GM19238 (cell line): ENCODE measurements around the gene EEF1A2.
A peak's percentile ranks its signal among the peaks of the same experiment; 100 is the strongest.

Experiments used
- DNase-seq: peaks from one replicate; pipeline ENCODE4 v3.0.0; 2011; ENCODE audit warnings: low spot score; ENCODE audit not compliant: insufficient read length

The EEF1A2 gene

DNA sequence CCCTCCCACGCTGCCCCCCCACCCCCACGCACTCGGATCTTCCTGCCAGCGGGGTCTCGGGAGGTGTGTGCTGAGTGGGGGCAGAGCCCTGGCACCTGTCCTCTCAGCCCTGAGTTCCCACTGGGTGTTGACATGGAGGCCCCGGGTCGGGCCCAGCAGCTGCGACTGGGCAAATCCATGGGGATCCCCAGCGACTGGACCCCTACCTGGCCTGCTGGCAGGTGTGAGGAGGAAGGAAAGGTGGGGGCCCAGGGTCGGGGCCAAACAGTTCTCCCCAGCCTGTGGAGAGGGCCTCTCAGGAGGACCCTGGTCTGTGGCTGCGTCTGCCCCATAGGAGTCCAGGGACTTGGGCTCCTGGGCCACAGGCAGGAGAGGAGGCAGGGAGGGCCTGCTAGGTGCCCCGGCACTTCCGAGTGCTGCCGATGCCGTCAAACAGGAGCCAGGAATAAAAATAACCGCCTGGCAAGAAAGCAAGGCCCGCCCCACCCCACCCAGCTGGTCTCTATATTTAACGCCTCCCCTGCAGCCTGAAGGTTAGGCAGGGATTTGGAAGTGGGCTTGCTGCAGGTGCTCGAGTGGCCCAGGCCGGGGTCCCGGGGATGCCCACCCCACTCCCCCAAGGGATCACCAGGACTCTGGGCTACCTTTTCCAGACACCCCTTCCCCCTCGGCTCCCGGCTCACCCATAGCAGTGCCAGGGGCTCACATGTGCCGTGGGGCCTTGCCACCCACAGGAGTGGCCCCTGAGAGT, 1.4 kb upstream of the EEF1A2 start:
- DNase-seq = no peak

DNA sequence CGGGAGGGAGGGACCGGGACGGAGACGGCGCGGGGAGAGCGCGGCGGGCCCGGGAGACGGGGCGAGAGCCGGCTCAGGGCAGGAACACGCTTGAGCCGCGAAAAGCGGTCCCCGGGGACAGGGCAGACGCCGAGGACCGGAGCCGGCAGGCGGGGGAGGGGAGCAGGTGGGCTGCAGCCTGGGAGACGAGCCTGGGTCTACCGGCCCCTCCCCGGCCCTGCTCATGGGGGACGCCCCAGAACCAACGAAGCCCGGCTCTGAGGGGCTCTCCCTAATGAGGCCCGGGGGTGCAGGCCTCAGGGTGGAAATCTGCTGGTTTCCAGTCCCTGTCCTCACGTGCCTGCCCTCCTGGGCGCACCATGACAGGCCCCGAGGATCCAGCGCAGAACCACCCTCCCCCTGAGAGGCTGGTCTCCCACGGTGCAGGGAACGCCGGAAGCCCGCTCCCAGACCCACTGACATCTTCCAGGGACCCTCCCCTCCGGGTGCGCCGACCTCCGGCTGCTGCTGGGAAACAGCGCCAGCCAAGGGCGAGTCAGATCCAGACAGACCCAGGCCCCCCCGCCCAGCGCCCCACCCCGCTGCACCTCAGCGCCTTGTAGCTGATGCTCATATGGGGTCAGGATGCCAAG, 571 bp upstream of the EEF1A2 start:
- DNase-seq = no peak

DNA sequence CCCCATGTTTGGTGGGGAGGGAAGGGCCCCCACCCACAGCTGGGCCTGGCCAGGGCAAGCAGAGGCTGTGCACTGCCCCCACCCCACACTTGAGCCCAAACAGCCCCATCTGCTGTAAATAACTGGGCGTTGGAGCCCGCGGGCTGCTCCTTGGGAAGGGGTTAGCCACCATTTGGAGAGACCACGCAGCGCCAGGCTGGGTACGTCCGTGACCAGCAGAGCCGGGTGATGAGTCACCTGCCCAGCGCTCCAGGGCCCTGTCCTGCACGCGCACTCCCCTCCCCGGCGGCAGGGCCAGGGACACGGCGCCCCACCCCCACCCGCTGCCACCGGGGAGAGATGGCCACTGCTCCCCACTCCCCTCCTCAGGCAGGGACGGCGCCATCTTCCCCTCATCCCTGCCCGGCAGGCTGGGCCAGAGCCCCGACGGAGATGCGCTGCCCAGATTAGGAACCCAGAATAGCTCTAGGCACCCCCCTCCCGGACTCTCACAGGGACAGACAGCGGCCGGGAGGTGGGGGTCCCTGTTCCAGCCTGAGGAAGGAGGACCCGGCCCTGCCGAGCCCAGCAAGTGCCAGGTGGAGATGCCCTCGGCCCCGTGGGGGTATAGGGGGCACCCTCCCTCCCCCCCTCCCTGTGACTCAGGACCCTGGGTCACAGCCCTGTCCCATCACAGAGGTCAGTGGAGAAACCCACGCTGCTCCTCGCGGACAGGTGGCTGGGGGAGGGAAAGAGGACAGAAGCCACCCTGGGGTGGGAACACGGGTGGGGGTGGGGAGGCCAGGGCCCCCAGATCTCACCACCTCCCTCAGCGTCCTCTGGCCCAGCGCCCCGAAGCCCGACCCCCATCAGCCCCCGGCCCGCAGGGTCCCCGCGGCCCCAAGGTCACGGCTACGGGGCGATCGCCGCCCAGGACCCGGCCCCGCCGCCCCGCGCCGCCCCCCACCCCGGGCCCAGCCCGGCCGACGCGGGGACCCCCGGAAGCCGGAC, 642 bp downstream of the EEF1A2 start:
- no peak for DNase-seq

DNA sequence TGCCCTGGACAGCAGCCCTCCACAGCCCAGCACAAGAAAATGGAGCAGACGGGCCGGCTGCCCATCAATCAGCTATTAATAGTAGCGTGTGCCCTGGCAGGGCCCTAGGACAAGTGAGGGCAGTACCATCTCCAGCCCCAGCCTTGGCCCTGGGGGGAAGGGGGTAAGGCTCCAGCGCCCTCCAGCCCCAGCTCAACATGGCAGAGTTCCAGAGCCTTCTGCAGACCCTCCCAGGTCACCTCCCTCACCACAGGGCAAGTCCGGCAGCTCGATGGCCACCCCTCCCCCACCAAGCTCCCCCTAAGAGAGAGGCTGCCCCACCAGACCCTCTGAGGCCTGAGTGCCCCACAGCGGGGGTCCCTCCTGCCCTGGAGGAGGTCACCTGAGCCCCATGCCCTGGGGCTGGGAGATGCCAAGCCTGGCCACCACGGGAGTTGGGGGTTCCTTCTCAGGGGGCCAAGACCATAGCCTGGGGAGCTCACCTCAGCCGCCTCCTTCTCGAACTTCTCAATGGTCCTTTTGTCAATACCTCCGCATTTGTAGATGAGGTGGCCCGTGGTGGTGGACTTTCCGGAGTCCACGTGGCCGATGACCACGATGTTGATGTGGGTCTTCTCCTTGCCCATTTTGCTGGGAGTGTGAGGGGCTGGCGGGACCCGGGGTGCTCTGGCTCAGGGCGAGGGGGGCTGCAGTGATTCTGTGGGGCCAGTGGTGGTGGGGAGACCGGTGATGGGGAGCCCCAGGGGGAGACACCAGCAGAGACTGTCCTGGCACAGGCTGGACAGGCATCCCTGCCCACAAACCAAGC, 1.5 kb downstream of the EEF1A2 start:
- DNase-seq = no peak

DNA sequence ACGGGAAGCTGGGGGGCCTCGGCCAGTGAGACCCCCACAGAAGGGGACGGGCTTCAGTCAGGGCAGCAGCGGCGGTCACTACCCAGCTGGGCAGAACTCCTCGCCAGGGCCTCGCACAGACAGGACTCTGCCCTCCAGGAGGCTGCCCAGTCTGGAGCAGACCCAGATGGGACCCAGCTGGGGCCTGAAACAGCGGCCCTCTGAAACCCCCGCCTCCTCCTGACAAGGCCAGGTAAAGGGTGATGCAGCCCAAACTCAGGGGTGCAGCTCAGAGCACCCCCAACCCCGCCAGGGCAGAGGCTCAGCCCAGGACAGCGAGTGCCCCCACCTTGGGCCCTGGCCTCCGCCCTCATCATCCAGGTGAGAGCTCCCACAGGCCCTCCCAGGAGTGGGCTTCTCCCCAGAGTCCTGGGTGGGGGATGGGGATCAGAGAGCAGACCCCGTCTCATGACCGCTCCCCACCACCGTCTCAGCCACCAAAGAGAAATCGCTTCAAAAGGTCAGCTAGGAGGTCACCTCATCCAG, 2.2 kb downstream of the EEF1A2 start:
- DNase-seq = no peak

DNA sequence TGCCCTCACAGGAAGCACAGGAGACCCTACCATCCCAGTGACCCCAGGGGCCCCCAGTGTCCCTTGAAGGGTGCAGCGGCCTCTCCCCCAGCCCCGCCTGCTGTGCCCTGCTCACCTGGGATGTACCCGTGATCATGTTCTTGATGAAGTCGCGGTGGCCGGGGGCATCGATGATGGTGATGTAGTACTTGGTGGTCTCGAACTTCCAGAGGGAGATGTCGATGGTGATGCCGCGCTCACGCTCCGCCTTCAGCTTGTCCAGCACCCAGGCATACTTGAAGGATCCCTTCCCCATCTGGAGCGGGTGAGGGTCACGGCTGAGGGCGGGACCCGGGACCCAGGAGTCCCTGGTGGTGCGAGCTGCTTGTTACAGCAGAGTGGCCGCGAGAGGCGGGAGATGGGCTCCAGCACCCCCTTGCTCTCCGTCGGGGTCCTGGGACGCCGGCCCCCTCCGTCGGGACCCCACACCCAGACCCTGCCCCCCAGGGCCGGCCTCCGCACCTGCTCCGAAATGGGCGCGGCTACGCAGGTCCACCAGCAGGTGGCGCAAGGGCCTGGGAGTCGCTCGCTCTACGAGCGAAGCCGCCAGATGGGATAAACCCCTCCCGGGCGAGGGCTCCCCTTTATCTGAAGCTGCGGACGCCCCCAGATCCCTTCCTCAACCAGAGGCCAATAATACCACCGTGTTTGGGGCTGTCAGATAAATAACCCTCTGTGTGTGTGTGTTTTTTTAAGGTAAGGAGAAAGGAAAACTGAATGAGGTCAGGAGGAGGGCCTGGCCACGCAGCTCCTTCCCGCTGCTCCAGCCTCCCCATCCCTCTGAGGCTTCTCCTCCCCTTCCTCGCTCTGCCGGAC, 2.9 kb downstream of the EEF1A2 start:
- DNase-seq = peak; percentile 88

DNA sequence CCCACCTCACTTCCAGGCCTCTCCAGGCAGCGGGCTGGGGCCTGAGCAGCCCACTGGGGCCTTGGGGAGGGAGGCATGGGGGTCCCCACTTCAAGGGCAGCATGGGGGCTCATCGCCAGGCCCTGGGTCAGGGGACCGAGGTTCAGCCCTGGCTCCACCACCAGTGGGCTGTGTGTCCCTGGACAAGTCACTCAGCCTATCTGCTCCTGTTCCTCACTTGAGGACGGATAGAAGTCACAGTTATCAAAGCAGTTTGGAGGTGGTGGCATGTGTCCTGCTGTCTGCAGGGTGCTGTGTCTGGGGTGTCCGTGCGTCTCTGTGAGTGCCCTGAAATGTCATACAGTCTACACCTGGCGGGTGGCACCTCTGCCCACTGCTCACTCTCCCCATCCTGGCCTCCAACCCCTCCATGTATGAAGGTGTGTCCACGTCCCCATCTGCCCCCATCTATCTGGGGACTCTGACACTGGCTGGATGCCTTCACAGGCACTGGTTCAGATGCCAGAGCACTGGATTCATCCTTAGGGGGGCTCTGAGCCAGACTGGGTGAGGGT, 3.6 kb downstream of the EEF1A2 start:
- no peak for DNase-seq

DNA sequence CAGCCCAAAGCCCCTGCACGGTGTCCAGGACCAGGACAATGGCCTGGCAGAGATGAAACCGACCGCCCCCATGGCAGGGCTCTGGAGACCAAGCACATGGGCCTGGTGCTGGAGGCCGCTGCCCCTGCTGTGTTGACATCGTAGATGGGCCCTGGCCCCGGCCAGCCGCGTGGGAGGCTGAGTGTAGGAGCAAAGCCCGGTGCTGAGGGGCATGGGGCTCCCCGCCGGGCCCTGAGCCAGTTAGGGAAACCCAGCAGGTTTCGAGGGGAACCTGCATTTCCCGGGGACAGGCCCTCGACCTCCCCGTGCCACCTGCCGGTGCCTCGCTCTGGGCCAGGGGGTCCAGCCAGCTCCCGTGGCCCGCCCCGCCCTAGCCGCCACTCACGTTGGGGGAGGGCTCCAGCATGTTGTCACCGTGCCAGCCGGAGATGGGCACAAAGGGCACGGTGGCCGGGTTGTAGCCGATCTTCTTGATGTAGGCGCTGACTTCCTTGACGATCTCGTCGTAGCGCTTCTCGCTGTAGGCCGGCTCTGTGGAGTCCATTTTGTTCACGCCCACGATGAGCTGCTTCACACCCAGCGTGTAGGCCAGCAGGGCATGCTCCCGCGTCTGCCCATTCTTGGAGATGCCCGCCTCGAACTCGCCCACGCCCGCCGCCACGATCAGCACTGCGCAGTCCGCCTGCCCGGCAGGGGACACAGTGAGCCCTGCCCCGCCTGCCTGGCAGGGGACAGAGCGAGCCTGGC, 4.3 kb downstream of the EEF1A2 start:
- no peak for DNase-seq

DNA sequence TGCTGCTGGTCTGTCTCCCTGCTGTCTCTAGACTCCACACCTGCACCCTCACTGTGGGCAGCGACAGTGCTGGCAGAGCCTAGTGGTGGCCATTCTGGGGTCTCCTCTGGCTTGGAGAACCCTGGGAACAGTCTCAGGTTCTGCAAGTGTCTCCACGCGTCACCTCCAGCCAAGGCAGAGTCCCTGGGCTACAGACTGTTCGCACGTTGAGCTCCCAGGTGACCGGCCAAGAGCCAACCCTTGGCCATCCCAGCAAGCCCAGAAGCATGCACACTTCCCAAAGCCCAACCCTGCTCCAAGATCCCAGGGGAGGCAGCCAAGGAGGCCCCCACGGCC, 4.8 kb downstream of the EEF1A2 start:
- no peak for DNase-seq

DNA sequence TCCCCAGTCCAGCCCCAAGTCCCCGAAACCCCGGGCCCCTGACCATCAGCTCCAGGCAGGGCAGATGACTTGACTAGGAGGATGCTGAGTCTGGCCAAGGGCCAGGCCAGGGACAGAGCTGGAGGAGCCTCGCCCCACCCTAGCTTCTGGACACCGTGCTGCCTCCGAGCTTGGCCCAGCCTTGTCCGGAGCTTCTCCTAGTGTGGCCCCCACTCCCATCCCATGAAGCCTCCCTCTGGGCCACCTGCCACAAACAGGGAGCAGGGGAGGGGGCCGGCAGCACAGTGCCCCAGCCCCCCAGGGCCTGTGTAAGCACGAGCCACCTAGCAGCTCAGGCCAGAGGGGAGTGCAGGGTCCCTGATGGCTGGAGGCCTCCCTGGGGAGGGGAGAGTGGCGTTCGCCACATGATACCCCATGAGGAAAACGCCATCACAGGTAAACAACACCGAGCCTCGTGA, 5.3 kb downstream of the EEF1A2 start:
- DNase-seq = no peak

DNA sequence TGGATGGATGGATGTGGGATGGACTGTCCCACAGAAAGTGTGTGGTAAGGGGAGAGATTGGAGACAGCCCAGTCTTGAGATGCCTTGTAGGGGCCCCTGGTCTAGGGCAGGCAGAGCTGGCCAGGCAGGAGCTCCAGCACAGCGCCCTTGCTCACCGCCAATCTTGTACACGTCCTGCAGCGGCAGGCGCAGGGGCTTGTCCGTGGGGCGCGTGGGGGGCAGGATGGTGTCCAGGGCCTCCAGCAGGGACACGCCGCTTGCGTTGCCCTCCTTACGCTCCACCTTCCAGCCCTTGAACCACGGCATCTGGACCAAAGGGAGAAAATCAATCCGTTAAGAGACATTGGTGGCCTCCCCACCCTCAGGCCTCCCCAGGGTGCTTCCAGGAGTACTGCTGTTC, 5.9 kb downstream of the EEF1A2 start:
- DNase-seq = no peak

DNA sequence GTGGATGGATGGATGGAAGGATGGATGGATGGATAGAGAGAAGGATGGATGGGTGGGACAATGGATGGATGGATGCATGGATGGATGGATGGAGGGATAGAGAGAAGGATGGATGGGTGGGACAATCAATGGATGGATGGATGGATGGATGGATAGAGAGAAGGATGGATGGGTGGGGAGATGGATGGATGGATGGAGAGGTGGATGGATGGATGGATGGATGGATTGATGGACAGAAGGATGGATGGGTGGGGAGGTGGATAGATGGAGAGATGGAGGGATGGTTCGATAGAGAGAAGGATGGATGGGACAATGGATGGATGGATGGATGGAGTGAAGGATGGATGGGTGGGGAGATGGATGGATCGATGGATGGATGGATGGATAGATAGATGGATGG, 6.4 kb downstream of the EEF1A2 start:
- DNase-seq = no peak

DNA sequence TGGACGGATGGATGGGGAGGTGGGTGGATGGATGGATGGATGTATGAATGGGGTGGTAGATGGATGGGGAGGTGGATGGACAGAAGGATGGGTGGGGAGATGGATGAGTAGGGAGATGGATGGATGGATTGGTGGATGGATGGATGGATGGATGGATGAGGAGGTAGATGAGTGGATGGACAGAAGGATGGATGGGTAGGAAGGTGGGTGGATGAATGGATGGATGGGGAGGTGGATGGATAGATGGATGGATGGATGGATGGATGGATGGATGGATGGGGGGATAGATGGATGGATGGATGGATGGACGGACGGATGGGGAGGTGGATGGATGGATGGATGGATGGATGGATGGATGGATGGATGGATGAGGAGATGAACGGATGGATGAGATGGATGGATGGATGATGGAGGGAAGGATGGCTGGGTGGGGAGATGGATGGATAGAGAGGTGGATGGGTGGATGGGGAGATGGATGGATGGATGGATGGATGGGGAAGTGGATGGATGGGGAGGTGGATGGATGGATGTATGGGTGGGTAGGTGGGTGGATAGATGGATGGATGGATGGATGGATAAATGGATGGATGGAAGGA, 7.2 kb downstream of the EEF1A2 start:
- DNase-seq = no peak

DNA sequence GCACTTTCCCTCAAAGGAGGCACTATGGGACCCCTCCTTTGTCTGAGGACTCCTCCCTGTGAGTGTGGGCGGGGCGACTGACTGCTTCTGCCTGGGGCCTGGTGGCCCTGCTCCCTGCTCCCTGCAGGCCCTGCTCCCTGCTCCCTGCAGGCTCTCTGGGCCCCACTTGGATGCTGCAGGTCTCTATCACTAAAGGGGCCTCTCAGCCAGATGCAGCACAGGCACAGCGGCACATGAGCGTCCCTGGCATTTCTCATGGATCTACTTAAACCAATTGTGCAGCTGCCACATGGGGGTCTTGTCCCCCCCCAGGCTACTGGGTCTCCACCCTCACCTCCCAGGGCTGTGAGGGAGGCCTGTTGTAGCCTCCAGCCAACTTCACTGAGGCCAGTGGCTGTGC, 7.8 kb downstream of the EEF1A2 start:
- DNase-seq = no peak

DNA sequence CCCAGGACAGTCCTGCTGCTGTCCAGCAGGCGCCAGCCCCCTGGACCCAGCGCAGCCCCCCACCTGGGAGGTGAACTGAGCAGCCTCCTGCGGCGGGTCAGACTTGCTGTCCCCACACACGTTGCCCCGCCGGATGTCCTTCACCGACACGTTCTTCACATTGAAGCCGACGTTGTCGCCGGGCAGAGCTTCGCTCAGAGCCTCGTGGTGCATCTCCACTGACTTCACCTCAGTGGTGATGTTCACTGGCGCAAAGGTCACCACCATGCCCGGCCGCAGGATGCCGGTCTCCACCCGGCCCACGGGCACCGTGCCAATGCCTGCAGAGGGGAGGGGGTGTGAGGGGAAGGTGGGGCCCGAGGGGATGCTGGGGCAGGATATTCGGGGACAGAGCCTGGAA, 8.5 kb downstream of the EEF1A2 start:
- no peak for DNase-seq

DNA sequence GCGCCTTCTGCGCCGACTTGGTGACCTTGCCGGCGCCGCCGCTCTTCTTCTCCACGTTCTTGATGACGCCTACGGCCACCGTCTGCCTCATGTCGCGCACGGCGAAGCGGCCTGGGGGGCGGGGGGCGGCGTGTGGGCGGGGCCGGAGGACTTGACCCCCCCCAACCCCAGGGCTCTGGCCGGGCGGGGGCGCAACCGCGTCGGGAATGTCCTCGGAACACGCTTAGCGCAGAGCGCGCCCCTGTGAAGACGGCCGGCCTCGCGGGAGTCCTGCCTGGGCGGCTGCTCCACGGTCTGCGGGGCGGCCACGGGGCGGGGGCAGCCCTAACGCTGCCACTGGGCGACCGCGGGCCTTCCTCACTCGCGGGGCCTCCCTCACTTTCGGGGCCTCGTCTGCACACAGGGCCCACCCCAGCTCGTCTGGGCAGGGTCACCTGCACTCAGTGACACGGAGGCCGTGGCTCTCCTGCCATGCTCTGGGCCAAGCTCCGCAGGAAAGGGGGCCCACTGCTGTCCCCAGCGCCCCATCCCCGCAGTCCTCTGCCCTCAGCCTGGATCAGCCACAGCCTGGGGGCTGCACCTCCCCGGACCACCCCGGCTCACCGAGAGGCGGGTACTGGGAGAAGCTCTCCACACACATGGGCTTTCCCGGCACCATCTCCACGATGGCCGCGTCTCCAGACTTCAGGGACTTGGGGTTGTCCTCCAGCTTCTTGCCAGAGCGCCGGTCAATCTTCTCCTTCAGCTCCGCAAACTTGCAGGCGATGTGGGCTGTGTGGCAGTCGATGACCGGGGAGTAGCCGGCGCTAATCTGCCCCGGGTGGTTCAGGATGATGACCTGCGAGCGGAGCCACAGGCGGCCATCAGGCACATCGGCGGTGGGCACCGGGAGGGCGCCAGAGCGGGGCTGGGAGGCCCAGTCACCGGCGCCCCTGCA, 10.3 kb downstream of the EEF1A2 start:
- DNase-seq = no peak

DNA sequence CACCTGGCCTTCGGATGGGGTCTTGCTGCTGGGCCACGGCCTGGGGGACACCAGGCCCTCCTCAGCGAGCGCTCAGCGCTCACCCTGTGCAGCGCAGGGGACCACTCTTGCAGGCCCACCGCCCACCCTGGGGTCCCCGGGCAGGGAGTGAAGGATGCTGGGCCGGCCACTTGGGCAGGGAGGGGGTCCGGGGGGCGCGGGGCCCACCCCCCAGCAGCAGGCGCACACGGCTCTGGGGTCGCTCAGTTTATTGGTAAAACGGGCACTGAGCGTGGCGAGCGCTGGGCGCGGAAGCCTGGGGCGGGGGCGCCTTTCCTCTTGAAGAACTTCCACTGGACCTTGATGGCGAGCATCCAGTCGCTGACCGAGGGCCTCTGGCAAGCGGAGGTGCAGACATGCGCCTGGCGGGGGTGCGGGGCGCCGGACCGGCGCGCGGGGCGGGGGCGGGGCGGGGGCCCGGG, 11.1 kb downstream of the EEF1A2 start:
- no peak for DNase-seq
